Chondrocyte (in vitro differentiated cells): ENCODE results near the gene SMIM31. TPM values are rescaled to one million over a fixed set of nuclear protein-coding genes. Genes with fewer than 3 reads are reported as not detected.

Experiments
- DNase-seq: peaks from one replicate; pipeline ENCODE4 v3.0.0; 2021; ENCODE audit warnings: mixed read lengths, low spot score
- H3K27ac Mint-ChIP-seq: one replicate; pipeline ENCODE4 v1.8.0; 2021; ENCODE audit warnings: mild to moderate bottlenecking, moderate library complexity, mixed read lengths; ENCODE audit not compliant: unreplicated experiment
- H3K27me3 Mint-ChIP-seq: 2 replicates; pipeline ENCODE4 v1.8.0; 2021; ENCODE audit warnings: low read depth, mixed read lengths
- H3K36me3 Mint-ChIP-seq: 2 replicates; pipeline ENCODE4 v1.8.0; 2021; ENCODE audit warnings: low read depth, mixed read lengths
- H3K4me1 Mint-ChIP-seq: 2 replicates; pipeline ENCODE4 v1.8.0; 2021; ENCODE audit warnings: low read depth, mild to moderate bottlenecking, mixed read lengths
- H3K4me3 Mint-ChIP-seq: one replicate; pipeline ENCODE4 v1.8.0; 2021; ENCODE audit warnings: mild to moderate bottlenecking, moderate library complexity, mixed read lengths; ENCODE audit not compliant: unreplicated experiment
- H3K9me3 Mint-ChIP-seq: 2 replicates; pipeline ENCODE4 v1.8.0; 2021; ENCODE audit warnings: low read depth, mixed read lengths
- total RNA-seq: library from RNA; stranded (reverse); gene quantifications from 3 replicates; pipeline ENCODE4 v1.2.1, GENCODE V29; 2021
- TF ChIP-seq, protein P1 (sequence below): fragments of 200-600 bp; sonication (generic); IDR thresholded peaks from 2 replicates; pipeline ENCODE4 v1.5.0; 2021; ENCODE audit warnings: antibody characterized with exemption, mild to moderate bottlenecking, moderate library complexity

The SMIM31 gene
- total RNA-seq, 1 donor from 2014 or later, result not detected

GRCh38 chr4:164756686-164757085 is 2.8 kb downstream of the SMIM31 start:
- no peak for DNase-seq
- Mint-ChIP-seq H3K4me3 (no peak overlapping the region), H3K4me1 (no peaks in the 10 kb centered on the region), H3K36me3 (no peaks in the 10 kb centered on the region), H3K9me3 (peaks cover 10% of the 10 kb centered on the region), H3K27ac (no peak overlapping the region), H3K27me3 (peaks cover 1% of the 10 kb centered on the region)
- TF ChIP-seq, protein P1, sequence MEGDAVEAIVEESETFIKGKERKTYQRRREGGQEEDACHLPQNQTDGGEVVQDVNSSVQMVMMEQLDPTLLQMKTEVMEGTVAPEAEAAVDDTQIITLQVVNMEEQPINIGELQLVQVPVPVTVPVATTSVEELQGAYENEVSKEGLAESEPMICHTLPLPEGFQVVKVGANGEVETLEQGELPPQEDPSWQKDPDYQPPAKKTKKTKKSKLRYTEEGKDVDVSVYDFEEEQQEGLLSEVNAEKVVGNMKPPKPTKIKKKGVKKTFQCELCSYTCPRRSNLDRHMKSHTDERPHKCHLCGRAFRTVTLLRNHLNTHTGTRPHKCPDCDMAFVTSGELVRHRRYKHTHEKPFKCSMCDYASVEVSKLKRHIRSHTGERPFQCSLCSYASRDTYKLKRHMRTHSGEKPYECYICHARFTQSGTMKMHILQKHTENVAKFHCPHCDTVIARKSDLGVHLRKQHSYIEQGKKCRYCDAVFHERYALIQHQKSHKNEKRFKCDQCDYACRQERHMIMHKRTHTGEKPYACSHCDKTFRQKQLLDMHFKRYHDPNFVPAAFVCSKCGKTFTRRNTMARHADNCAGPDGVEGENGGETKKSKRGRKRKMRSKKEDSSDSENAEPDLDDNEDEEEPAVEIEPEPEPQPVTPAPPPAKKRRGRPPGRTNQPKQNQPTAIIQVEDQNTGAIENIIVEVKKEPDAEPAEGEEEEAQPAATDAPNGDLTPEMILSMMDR, result no peak

DNA sequence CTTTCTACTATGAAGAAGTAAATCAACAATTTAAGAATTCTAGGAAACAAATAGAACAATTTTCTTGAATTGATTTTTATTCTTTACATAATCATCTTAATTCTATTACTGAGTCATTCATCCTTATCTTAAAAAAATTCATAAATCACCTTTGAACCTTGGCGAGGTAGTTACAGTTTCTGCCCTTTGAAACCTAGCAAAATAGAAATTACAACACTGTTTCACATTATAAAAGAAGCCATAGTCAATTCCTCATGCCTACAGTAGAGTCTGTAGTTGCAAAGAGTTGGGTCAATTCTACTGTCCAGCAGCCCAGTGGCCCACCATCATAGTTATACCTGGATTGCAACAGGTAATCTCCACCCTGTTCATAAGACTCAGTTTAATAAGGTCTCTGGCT is 7.3 kb downstream of the SMIM31 start:
- Mint-ChIP-seq H3K9me3 (no peaks in the 10 kb centered on the region), H3K4me3 (no peak overlapping the region), H3K4me1 (no peaks in the 10 kb centered on the region), H3K27ac (no peak overlapping the region), H3K27me3 (peaks cover 14% of the 10 kb centered on the region), H3K36me3 (no peaks in the 10 kb centered on the region)
- no peak for DNase-seq
- TF ChIP-seq, protein P1, result no peak

DNA sequence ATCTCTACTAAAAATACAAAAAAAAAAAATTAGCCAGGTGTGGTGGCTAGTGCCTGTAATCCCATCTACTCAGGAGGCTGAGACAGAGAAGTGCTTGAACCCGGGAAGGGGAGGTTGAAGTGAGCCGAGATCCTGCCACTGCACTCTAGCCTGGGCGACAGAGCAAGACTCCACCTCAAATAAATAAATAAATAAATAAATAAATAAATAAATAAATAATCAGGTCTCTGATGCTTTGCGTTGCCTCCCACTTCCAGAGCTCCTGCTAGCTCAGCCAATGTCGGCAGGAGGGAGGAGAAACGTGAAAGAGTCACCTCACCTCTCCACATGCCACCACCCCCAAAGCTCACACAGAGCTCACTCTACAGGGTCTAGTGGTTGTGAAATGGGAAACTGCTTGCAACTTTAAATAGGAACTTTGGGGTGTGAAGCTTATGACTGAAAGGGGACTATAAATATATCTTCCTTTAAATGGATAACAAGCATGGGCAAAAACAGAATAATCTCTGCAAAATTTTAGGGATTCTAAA is 7.9 kb downstream of the SMIM31 start:
- TF ChIP-seq, protein P1, result no peak
- Mint-ChIP-seq H3K9me3 (no peaks in the 10 kb centered on the region), H3K27ac (no peak overlapping the region), H3K27me3 (peaks cover 17% of the 10 kb centered on the region), H3K4me3 (no peak overlapping the region), H3K36me3 (no peaks in the 10 kb centered on the region), H3K4me1 (no peaks in the 10 kb centered on the region)
- DNase-seq, result no peak

DNA sequence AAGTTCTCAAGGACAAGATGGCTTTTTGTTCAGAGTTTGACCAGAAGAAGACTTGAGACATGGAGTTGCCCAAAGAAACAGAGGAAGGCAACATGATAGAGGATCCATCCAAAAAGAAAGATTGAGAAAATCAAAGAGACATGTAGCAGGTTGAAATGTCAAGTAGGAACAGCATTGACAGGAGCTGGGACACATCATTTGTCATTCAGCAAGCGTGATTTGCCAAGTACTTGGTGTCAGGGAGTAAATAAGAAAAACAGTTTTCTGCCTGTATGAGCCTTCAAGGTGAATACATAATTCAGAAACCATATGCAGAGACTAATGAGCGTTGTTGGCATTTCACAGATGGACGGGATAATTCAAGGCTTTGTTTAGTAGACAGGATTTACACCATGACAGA is 11.2 kb downstream of the SMIM31 start:
- TF ChIP-seq, protein P1, result no peak
- Mint-ChIP-seq H3K27ac (no peak overlapping the region), H3K27me3 (peaks cover 30% of the 10 kb centered on the region), H3K9me3 (no peaks in the 10 kb centered on the region), H3K4me1 (no peaks in the 10 kb centered on the region), H3K36me3 (no peaks in the 10 kb centered on the region), H3K4me3 (no peak overlapping the region)
- DNase-seq, result no peak

- Mint-ChIP-seq H3K27ac (no peak overlapping the region), H3K4me1 (no peaks in the 10 kb centered on the region), H3K27me3 (peaks cover 34% of the 10 kb centered on the region), H3K4me3 (no peak overlapping the region), H3K9me3 (no peaks in the 10 kb centered on the region), H3K36me3 (no peaks in the 10 kb centered on the region)
- no peak for DNase-seq
- TF ChIP-seq, protein P1, result no peak
Measured at GRCh38 chr4:164765833-164766232, 11.9 kb downstream of the SMIM31 start.
